Measurements from ENCODE around the gene SLC23A1.

GRCh38 chr5:139390639-139391569 lies 7.8 kb upstream of the SLC23A1 start:
- no peak for TF ChIP-seq ZFX (CRISPR knock-in tag; IDR thresholded peaks at IDR 0.05; ENCODE audit: low read depth)
- TF ChIP-seq MAX (IDR thresholded peaks at IDR 0.05): no peak
- no peak for TF ChIP-seq HMGA1 (CRISPR knock-in tag; conservative IDR thresholded peaks at IDR 0.05)
- no peak for TF ChIP-seq ATF2 (CRISPR knock-in tag; IDR thresholded peaks at IDR 0.05)
- no peak for TF ChIP-seq CTCF (CRISPR knock-in tag; IDR thresholded peaks at IDR 0.05)
- no peak for TF ChIP-seq CHD2 (IDR thresholded peaks at IDR 0.05; ENCODE audit: low read depth, low read length)
- no peak for TF ChIP-seq ZNF331 (CRISPR knock-in tag; IDR thresholded peaks at IDR 0.05)
- TF ChIP-seq ZNF431 (CRISPR knock-in tag; IDR thresholded peaks at IDR 0.05; ENCODE audit: borderline replicate concordance, low read depth): no peak
- no peak for TF ChIP-seq IKZF1 (IDR thresholded peaks at IDR 0.05)
- no peak for TF ChIP-seq MED13 (CRISPR knock-in tag; IDR thresholded peaks at IDR 0.05)

Measured in HepG2 (cell line).